DMS153 treated with DMSO at 0.1 percent for 48 hours (cell line): ENCODE results near the gene S100A2.
"Not testable (repeated sequence)": the region's sequence is repeated elsewhere in the genome, so short reads cannot be mapped to it uniquely, and the experiment has no call there.

Experiments used
- DNase-seq: peaks from one replicate; lab custom pipeline; 2025; ENCODE audit not compliant: unreplicated experiment; lab: John Stamatoyannopoulos, UW

The S100A2 gene

DNA sequence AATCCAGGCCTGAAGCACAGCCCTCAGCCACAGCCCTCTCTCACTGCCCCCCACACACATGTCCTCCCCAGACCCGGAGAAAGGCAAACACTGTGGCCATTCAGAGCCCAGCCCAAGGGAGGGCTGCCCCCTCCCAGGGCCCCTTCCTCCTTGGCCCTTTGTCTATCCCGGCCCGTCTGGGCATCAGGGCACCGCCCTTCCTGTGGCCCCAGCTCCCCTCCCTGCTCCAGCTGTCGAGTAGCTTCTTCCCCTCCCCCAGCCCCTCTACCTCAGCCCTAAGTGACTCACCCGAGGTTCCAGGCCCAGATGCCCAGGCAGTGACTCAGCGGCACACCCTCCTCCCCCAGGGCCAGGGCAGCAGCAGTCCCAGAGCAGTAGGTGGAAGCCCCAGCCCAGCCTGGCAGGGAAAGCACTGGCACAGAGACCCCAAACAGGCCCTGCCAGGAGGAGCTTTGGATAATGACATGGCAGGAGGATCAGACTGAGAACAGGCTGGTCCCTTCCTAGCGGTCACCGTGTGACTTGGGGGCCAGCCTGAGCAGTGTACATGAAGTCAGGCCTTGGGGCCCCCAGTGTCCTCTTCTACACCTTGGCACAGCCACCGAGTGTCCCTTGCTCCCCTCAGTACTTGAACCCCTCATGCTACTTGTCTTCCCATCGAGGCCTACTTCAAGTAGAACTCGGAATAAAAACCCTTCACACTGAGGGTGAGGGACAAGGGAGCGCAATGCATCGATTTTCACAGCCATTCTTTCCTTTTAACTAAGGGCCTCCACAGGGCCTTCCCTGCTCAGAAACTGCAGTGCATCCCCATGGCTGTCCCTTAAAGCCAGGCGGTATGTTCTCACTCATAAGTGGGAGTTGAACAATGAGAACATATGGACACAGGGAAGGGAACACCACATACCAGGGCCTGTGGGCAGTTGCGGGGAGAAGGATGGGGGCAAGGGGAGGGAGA is 1.0 kb upstream of the S100A2 start:
- DNase-seq: peak; percentile 96

GRCh38 chr1:153563991-153564390 is 1.7 kb downstream of the S100A2 start:
- no peak for DNase-seq

GRCh38 chr1:153563483-153563901 is 2.2 kb downstream of the S100A2 start:
- no peak for DNase-seq

DNA sequence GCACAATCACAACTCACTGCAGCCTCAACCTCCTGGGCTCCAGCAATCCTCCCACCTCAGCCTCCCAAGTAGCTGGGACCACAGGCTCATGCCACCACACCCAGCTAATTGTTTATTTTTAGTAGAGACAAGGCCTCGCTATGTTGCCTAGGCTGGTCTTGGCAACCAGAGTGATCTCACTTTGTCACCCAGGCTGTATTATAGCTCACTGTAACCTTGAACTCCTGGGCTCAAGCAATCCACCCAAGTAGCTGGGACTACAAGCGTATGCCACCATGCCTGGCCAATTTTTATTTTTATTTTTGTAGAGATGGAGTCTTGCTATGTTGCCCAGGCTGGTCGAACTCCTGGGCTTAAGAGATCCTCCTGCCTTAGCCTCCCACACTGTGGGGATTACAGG is 3.6 kb downstream of the S100A2 start:
- not testable (repeated sequence) for DNase-seq

DNA sequence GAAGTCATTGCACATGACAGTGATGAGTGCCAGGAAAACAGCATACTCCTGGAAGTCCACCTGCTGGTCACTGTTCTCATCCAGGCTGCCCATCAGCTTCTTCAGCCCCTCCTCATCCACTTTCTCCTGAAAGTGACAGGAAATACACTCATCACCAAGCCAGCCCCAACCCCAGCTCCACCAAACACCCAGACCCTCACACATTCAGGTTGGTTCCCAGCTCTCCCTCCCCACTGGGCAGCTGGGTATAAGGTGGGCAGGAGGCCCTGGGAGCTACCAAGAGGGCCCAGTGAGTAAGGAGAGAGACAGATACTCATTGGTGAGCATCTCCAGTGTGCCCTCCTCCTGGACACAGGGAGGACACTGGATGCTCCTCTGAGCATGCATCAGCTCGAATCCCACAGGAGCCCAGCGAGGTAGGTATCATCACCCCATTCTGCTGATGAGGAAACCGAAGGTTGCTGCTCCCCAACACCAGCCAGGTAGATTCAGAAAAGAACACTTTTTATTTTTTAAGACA is 4.1 kb downstream of the S100A2 start:
- no peak for DNase-seq

GRCh38 chr1:153560771-153561465 is 4.7 kb downstream of the S100A2 start:
- DNase-seq: no peak

DNA sequence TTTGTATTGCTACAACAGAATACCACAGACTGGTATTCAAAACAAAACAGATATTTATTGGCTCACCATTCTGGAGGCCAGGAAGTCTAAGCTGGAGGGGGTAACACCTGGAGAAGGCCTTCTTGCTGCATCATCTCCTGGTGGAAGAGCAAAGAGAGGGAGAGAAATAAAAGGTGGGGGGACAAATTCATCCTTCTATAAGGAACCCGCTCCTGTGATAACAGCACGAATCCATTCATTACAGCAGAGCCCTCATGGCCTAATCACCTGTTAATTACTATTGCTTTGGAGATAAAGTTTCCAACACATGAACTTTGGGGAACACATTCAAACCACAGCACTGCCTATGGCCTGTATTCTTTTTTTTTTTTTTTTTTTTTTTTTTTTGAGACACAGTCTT is 5.4 kb downstream of the S100A2 start:
- no peak for DNase-seq

DNA sequence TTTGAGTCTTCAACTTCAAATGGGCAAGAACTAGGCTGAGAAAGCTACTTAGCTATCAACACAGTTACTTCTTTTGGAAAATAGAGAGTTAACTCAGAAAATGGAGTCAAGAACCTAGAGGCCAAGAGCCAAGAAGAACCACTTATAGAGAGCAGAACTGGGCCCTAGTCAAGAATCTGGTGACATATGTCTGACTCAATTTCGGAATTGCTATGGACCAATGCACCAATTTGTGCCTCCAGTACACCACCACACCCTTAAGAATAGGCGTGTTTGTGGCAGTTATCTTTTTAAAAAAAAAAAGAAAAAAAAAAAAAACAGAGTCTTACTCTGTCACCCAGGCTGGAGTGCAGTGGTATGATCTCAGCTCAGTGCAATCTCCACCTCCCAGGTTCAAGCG is 7.8 kb downstream of the S100A2 start:
- DNase-seq: no peak

GRCh38 chr1:153556348-153556747 is 9.3 kb downstream of the S100A2 start:
- no peak for DNase-seq

DNA sequence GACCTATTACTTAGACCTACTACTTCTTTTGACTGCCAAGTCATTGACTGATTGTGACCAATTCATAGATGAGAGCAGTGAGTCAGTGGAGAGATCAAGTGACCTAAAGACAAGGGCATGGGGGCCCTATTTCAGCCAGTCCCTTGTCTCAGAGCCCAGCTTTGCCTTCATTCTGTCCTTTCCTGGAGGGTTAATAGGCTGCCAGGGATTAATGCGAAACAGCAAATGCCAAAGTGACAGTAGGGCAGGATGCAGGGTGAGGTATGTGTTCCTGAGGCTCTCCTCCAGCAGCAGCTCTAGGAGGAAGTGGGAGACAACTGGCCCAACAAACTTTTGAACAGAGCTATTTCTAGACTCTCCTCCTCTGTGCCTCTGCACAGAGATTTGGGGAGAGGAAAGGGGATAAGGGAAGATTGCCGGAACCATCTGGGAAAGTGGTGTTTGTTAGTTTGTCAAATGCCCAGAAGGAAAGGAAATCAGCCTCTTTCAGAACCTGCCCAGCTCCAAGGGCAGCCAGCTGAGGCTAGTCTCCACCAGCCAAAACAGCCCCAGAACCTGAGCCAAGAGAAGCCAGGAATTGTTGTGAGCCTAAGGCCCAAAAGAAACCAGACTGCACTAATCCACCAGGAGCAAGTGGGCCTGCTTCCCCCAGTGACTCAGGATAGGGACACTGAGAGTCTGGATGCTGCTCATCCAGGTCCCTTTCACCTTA is 11.7 kb downstream of the S100A2 start:
- DNase-seq: no peak

DNA sequence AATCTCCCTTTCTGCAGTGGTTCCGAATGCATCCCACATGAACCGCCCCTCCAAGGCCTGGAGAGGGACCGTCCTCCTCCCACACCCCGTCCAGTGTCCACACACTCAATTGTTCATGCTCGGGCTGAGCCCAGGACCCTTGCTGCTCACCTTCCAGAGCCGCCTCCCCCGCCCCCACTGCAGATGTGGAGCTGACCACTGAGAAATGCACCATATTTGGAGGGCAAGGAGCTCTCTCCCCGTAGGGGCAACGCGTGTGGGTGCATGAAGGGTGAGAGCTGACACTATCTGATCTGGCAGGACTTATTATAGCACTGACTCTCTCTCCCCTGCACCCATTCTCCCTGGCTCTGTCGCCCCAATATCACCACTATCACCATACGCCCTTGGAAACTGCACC is 12.5 kb downstream of the S100A2 start:
- DNase-seq: no peak

DNA sequence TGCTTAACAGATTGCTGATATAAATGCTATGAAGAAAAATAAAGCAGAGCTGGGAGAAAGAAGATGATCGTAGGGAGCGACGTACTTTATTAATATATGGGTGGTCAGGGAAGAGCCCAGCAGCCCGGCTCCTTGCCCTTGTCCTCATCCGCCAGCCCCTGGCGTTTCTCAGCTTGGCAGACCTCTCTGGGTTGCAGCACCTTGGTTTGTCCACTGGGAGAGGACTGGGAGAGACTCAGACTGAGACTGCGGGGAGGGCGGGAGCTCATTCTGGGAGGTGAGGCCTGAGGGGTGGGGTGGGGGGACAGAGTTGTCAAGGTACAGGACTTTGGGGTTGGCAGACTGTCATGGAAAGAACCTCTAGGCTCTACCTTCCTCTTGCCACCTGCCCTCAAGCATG is 13.3 kb downstream of the S100A2 start:
- DNase-seq: no peak

GRCh38 chr1:153550827-153551500 is 14.7 kb downstream of the S100A2 start:
- no peak for DNase-seq

- no peak for DNase-seq
These were observed 15.3 kb downstream of the S100A2 start for GRCh38 chr1:153550398-153550758.

GRCh38 chr1:153549741-153550397 is 15.8 kb downstream of the S100A2 start:
- DNase-seq: no peak

DNA sequence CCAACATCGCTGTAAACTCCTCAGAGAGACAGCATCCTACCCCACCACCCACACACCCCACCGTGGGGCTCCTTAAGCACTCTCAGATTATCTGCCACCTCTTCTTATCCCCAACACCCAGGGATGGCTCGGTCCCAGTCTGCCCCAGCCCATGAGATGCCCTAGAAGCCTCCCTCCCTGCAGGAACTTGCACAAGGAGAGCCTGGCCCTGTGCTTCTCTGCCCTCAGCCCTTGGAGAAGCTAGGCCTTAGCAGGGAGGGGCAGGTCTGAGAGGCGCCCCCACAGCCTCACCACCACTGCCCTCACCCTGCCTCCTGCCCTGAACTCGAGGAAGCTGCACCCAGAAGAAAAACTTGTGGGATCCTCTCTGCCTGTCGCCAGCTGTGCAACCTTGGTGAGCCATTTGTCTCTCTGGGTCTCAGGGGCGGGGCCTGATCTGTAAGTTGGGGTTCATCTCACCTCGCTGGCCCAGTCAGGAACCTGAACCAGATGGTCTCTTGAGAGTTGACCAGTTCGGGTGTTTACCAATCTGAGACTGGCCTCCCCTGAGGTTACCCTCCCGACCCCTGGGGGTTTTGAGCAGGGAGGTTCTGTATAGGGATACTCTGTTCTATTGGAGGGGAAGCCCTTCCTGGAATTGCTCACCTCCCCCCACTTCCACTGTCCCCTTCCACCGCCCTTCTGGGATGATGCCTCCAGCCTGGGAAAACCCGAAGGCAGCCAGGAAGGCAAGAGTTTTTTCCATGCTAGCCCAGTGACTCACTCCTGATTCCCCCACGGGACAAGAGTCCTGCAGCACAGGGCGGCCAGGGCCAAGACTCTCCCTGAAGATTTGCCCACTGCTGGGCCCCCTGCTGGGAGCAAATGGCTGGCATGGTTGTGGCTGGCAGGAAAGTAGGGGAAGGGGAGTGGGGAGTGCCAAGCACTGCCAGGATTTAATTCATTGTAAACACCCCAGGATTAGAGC is 16.6 kb downstream of the S100A2 start, which contains the start of gene S100A3:
Gene S100A3 (minus strand): TSS at position 537 of the 967 bp plus-strand sequence. CDS start 773 bp downstream, outside the sequence.
- no peak for DNase-seq

- DNase-seq: no peak
These were observed 17.8 kb downstream of the S100A2 start for GRCh38 chr1:153547560-153548551.
